Measurements from ENCODE around the gene DUSP9.

The DUSP9 gene

DNA sequence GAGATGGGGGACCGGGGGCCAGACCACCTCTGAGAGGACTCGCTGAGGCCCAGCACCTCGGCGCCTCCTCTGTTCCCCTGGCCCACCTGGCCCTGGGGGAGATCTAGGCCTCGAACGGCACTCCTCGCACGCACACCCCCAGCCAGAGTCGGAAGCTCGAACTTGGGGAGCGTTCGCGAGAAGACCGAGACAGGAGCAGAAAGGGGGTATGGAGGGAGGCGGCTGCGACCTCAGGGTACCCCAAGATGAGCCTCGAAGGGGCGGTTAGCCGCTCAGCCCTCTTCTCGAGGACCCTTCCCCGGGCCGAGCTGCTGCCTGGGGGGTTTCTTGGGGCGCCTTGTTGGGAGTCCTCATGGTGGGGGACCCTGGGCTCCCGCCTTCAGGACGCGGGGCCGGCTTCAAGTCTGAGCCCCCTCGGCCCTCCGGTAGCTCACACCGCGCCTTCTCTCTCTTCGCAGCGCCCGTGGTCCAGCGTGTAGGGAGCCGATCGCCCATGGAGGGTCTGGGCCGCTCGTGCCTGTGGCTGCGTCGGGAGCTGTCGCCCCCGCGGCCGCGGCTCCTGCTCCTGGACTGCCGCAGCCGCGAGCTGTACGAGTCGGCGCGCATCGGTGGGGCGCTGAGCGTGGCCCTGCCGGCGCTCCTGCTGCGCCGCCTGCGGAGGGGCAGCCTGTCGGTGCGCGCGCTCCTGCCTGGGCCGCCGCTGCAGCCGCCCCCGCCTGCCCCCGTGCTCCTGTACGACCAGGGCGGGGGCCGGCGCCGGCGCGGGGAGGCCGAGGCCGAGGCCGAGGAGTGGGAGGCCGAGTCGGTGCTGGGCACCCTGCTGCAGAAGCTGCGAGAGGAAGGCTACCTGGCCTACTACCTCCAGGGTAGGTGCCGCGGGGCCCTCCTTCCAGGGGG is 706 bp downstream of the DUSP9 start:
- ATAC-seq: no peak
- no peak for DNase-seq

DNA sequence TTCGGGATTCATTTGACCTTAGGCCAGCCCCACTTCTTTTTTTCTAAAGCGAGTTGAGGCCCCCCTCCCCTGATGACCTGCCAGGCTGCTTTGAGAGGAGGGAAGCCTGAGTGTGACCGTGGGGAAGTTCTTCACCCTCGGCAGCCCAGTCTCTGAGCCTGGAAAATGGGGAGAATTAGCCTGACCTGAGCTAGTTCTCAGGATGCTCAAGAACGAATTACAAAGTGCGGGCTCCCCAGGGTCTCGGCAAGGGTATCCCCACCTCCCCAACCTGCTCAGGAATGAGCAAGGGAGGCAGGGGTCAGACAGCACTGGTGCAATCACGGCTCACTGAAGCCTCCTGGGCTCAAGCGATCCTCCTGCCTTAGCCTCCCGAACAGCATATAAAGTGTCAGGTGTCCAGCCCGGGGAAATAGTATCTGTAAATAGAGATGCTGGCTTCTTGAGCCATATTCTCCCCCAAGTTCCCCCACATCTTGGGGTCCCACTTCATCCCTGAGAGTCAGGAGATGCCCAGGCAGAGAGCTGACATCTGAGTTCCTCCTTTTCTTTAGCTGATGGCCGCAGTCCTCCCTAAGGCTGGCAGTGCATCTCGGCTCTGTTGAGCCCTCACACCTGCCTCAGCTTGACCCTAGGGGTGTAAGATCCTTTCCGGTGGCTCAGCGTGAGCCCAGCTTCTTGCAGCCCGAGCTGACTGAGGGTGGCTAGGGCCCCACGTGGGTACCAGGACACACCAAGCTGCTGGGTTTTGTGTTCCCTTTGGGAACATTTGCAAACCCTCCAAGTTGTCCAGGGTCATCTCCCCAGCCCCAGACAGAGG is 1.6 kb downstream of the DUSP9 start:
- ATAC-seq (no peak), DNase-seq (no peak)

DNA sequence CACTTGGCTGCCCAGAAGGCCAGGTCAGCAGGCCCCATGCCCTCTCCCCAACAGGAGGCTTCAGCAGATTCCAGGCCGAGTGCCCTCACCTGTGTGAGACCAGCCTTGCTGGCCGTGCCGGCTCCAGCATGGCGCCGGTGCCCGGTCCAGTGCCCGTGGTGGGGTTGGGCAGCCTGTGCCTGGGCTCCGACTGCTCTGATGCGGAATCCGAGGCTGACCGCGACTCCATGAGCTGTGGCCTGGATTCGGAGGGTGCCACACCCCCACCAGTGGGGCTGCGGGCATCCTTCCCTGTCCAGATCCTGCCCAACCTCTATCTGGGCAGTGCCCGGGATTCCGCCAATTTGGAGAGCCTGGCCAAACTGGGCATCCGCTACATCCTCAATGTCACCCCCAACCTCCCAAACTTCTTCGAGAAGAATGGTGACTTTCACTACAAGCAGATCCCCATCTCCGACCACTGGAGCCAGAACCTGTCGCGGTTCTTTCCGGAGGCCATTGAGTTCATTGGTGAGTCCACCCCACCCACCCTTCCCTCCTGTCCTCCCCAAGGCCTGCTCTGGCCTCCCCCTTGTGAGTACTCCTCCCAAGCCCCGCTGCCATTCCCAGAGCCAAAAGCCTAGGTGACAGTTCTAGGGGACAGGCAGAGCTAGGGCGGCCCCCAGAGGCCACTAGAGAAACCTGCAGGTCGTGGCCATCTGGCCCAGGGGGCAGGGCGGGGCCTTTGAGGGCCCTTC is 2.3 kb downstream of the DUSP9 start:
- peak; percentile 74 for ATAC-seq
- DNase-seq: peak; percentile 46

DNA sequence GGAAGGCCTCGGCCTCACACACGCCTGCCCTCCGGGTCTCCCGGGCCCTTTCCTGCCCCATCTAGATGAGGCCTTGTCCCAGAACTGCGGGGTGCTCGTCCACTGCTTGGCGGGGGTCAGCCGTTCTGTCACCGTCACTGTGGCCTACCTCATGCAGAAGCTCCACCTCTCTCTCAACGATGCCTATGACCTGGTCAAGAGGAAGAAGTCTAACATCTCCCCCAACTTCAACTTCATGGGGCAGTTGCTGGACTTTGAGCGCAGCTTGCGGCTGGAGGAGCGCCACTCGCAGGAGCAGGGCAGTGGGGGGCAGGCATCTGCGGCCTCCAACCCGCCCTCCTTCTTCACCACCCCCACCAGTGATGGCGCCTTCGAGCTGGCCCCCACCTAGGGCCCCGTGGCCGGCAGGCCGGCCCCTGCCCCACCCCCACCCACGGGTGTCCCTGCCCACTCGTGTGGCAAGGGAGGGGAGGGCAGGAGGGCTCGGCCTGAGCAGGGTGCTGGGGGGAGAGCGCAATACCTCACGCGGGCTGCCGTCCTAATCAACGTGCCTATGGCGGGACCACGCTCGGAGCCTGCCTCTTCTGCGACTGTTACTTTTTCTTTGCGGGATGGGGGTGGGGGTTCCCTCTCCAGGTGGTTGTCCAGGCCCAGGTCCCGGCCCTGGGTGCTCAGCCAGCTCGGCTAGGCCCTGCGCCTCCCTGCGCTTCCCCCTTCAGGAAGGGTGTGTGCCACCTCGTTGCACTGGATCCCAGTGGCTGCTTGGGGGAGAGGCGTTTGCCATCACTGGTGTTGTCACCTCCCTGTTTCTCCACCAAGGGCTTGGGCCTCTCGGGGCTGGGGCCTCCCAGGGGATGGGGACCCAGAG is 3.1 kb downstream of the DUSP9 start:
- DNase-seq (no peak), ATAC-seq (no peak)

DNA sequence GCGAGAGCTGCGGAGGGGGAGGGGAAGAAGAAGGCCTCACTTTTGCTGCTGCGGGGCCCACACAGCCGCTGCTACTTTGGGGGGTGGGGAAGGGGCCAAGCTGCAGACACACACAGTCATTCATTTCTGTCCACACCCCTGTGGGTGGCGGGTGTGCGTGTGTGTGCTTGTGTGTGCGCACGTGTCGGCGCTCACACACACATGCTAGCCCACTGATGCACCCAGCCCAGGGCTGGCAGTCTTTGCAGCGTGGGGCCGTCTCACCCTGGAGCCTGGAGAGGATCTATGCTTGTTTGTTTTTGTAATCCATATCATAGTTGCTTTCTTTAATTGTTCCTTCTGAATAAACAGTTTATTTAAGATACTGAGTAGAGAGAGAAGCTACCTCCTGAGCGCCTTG is 4.0 kb downstream of the DUSP9 start:
- ATAC-seq (no peak), DNase-seq (no peak)

DNA sequence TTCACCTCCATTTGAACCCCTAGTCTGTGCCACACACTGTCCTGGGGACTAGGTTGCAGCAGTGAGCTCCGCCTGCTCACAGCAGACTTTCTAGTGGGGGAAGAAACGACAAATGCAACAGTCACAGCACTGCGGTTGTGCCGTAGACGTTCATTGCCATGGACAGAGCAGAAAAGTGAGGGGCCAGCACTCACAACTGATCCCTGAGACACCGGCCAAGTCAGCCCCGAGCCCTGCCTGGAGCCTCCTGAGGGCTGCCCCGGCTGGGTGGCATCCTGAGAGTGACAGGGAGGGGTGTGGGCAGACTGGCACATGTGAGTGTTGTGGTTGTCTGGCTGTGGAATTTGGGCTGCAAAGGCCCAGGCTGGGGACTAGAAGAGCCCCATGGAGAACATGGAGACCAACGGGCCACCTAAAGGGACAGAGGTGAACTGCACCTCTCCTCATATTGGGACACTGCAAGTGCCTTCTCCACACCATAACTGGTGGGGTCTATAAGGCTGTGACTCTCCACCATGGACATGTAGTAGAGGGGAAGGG is 4.6 kb downstream of the DUSP9 start:
- ATAC-seq (no peak), DNase-seq (no peak)

DNA sequence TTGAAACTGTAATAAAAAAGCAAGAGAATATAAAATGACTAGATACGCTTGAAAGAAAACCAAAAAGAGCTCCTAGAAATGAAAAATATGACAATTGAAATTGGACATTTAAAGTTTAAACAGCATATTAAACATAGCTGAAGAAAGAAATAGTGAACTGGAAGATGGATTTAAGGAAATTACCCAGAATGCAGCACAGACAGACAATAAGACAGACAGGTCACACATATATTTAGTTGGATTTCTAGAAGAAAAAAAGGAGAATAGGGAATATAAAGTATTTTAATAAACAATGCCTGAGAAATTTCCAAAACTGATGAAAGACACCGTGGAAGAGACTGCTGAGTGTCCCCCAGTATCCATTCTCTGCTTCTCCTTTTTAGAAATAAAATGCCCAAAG is 6.6 kb downstream of the DUSP9 start:
- no peak for DNase-seq
- no peak for ATAC-seq

DNA sequence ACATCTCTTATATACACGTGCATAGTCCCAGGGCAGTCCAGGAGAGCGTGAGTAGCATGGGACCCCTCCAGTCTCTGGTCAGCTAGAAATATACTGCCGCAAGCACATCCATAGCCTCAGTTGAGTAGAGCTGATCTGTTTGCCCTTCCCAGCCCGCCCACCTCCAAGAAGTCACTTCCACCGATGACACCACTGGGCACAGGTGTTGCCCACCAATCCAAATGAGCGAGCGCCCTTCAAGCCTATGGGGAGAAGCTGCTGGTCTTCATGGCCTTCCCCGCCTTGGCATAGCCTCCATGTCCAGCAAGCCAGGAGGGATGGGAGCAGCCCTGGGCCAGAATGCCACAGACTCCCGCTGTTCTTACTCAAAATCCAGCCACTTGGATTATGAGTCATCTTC is 10.2 kb downstream of the DUSP9 start:
- ATAC-seq: no peak
- no peak for DNase-seq

DNA sequence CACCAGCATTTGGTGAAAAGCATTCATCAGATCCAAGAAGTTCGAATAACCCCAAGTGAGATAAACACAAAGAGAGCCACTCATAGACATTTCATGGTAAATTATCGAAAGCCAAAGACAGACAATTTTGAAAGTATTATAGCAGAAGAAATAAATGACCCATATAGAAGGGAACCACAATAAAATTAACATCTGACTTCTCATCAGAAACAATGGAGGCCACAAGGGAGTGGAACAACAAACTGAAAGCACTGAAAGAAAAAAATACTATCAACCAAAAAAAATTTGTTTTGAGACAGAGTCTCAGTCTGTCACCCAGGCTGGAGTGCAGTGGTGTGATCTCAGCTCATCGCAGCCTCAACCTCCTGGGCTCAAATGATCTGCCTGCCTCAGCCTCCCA is 12.3 kb downstream of the DUSP9 start:
- no peak for DNase-seq

DNA sequence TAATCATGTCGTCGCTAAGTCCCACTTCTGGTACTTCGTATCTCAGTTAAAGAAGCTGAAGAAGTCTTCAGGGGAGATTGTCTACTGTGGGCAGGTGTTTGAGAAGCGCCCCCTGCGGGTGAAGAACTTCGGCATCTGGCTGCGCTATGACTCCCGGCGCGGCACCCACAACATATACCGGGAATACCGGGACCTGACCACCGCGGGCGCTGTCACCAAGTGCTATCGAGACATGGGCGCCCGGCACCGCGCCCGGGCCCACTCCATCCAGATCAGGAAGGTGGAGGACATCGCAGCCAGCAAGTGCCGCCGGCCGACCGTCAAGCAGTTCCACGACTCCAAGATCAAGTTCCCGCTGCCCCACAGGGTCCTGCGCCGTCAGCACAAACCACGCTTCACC is 15.3 kb downstream of the DUSP9 start:
- peak; percentile 65 for DNase-seq
- no peak for ATAC-seq

More for the DNA sequence above, 12.3 kb downstream of the DUSP9 start:
- ATAC-seq: no peak

DNA sequence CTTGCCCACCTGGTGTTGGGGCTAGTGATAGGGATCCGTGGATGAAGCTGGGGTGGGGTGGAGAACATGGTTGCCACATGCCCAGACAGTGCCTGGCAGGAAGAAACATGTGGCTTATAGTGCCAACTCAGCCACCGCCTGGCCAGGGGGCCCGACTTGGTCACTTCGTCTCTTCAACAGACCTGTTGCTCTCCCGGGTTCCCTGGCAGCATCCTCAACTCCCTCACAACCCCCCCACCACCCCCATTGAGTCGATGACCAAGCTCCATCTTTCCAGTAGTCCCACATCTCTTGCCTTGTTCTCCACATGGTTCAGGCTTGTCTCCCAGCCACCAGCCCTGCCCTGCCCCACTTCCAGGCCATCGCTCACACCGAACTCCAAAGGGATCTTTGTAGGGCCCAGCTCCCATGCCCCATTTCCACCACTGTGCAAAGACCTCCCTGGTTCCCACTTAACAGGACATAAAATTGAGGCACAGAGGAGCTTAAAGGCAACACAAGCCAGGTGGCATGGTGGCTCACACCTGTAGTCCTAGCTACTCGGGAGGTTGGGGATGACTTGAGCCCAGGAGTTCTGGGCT is 18.8 kb downstream of the DUSP9 start:
- ATAC-seq (no peak), DNase-seq (no peak)

DNA sequence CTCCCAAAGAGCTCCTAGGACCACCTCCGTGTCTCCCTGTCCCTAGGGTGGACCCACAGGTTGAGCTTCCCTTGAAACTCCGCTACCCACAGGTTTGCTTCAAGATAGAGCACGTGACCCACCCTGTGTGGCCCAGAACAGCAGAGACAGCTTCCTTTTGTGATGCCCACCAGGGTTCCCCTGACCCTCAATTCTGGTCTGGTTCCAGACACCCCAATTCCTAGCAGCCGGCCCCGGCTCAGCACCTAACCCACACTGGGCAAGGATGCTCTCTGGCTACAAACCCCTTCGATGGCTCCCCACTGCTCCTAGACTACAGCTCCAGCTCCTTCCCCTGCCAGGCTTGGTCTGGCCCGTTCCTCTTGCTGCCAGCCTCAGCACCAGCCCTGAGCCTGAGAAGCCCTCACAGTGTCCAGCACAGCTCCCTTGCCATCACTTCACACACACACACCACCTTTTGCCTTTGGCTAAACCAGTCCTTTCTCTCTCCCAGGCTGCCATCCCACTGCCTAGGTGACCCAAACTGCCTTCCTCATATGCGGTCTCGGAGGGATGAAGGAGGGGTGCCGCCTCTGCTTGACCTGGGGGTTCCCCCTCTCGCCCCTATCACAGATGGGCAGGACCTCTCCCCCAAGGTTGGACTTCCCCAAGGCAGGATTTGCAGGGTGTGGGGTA is 20.4 kb downstream of the DUSP9 start:
- DNase-seq (no peak), ATAC-seq (no peak)

DNA sequence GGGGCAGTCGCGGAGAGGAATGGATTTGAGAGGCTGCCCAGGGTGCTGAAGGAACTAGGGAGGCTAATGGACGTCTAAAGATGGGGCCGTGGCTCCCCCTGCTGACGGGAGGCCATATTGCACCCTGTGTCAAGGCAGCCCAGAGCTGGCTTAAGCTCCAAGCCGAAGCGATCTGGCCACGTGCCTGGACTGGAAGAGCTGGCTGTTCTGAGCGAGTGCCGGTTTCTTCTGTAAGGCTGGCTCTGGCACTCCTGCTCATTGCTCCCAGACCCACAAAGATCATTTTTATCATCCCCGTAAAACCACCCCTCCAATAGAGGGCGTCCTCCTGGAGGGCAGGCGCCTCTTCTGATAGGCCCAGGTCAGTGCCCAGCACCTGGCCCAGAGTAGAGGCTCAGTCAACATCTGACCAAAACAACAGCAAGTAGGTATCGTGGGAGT is 21.0 kb downstream of the DUSP9 start:
- ATAC-seq (peak; percentile 73), DNase-seq (peak; percentile 80)

DNA sequence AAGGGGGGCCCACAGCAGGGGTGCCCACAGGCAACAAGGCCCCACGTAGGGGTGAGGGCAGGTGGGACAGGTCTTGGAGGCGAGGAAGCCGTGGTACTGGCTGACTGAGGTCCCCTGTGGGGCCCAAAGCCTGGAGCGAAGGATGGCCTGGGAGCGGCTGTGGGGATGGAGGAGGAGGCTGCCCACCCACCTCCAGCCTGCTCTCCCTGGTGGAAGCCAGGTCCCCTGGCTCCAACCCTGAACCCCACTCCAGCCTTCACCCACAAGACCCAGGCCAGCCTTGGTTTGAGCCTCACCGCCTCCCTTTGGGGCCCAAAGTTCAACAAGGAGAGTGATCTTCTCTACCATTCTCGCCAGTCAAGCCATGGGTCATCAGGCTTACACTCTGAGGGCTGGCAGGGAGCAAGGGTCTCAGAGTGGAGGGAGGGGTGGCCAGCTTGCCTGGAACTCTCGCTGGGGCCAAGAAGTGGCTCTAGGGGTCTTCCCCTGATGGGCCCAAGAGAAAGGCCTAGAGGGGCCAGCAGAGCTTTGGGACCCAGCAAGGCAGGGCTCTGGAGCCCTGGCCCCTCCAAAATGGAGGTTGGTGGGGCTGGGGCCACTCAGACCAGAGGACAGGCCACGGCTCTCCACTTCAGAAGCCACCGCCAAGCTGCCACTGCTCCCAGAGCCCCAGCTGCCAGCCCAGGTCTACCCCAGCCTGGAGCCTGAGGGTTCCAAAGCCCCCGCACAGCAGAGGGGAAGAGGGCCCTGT is 21.6 kb downstream of the DUSP9 start:
- DNase-seq (no peak), ATAC-seq (no peak)

DNA sequence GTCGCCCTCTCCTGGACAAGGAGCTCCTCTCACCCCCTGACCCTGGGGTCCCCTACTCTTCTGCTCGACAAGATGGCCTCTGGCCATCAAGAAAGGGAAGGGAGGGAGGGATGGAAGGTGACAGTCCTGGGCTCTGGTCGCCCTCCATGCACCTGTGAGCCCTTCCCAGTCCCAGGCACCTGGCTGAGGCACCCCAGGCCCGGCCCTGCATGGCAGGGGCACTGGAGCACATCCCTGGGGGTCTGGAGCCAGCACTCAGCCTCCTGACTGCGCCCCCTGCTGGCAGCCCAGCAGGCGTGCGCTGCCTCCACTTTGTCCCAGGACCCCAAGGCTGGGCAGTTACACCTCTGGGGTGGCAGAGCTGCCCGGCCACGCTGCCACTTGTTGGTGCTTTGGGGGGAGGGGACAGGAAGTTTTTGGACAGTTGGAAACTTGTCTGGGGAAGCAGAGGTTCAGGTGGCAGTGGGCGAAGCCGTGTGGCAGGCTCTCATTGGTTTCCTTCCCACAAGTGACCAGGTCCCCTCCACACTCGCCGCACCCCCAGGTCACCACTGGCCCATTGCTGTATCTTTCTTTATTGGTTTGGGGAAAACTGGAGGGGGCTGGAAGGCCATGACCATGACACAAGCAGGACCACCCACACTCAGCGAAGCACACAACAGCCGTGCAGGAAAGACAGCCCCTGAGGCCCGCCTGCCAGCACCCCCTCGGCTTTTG is 22.3 kb downstream of the DUSP9 start:
- DNase-seq (peak; percentile 57), ATAC-seq (peak; percentile 47)

DNA sequence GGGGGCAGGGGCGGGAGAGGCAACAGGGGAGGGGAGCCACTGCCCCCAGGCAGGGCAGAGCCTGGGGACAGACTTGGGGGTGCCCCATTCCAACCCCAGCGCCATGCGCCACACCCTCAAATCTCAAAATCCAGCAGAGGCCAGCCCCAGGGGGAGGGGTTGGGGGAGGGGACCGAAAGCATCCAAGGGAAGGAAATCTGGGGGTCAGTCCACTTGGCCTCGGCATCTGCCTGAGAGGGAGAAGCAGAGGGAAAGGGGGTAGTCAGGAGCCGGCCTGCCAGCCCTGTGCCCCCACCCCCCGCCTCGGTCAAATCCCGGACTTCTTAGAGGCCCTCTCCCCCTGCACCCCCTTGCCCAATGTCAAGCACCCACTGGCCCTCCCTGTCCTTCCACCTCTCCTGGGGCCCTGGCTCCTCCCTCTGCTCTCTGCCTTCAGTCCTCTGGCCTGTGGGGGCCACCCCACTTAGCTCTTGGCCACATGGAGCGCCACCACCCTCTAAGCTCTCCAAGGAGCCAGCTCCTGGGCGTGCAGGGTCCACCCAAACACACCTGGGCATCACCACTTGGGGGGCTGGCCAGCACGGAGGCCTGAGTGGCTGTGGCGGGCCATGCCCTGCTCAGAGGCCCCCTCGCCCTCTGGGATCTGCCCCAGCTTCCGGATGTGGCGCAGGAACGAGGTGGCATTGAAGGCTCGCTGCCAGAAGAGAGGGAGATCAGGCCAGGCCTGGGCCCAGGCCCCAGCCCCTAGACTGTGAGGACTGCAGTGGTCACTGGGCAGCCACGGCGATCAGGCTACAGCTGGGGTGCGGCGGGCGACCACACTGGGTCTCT is 23.1 kb downstream of the DUSP9 start:
- no peak for DNase-seq
- ATAC-seq: no peak

DNA sequence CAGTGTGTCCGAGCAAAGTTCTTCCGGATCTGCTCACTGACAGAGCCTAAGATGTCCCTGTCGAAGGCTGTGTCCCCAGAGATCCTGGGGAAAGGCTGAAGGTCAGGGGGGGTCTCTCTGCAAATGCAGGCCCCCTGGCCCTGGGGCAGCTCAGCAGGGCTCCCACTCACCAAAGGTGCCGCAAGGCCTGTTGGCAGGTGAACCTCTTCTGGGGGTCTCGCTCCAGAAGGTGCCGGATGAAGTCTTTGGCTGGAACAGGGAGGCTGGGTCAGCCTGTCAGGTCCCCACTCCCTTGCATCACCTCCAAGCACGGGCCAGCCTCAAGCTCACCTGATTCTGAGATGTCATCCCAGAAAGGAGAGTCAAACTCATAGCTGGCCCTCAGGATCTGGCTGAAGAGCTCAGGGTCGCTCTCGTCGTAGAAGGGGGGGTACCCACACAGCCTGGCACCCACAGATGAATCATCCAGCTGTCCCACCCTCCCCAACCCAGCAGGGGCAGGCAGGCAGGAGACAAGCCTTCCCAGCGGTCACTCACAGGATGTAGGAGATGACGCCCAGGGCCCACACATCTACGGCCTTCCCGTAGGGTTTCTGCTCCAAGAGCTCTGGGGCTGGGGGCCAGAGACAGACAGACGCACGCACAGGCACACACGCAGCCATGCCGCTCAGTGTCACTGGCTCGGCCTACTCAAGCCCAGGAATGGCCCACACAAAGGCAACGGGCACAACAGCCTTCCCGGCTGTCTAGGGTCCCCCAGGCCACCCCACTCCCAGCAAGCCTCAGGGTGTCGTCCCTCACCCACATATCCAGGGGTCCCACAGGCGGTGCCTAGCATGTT is 24.0 kb downstream of the DUSP9 start:
- DNase-seq (no peak), ATAC-seq (no peak)
